ENCODE data around the gene SPDYE6.
"Not testable (repeated sequence)": the region's sequence is repeated elsewhere in the genome, so short reads cannot be mapped to it uniquely, and the experiment has no call there.

Gene SPDYE6, protein sequence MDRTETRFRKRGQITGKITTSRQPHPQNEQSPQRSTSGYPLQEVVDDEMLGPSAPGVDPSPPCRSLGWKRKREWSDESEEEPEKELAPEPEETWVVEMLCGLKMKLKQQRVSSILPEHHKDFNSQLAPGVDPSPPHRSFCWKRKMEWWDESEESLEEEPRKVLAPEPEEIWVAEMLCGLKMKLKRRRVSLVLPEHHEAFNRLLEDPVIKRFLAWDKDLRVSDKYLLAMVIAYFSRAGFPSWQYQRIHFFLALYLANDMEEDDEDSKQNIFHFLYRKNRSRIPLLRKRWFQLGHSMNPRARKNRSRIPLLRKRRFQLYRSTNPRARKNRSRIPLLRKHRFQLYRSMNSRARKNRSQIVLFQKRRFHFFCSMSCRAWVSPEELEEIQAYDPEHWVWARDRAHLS

DNA sequence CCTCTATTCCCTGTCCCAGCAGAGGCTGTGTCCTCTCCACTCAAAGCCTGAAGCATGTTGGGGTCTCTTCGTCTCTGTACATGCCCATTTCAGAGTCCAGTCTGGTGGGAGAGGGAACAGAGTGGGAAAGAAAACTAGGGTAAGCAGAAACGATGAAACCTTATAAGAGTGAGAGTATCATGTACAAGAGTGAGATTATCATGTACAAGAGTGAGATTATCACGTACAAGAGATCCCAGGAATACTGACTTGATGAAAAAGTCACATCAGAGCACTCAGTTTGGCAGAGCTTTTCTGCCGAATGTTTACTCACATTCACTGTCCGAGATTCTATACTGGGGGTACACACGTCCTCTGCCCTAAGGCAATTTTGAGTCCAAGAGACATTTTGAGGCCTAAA lies at the start of gene SPDYE6:
Gene SPDYE6, minus strand, starts transcription at position 101 of the 400 bp plus-strand sequence. CDS start 421 bp downstream, outside the sequence.
- not testable (repeated sequence) for DNase-seq (ENCODE audit: low read depth in 3 of 3, low spot score in 1 of 3)

DNA sequence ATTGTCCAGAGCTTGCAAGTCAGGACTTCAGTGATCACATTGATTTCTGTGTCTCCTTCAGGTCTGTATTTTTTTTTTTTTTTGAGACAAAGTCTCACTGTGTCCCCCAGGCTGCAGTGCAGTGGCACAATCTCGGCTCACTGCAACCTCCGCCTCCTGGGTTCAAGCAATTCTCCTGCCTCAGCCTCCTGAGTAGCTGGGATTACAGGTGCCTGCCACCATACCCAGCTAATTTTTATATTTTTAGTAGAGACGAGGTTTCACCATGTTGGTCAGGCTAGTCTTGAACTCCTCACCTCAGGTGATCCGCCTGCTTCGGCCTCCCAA lies 48.6 kb upstream of the SPDYE6 start:
- DNase-seq (ENCODE audit: low read depth in 3 of 3, low spot score in 1 of 3) = not testable (repeated sequence)

DNA sequence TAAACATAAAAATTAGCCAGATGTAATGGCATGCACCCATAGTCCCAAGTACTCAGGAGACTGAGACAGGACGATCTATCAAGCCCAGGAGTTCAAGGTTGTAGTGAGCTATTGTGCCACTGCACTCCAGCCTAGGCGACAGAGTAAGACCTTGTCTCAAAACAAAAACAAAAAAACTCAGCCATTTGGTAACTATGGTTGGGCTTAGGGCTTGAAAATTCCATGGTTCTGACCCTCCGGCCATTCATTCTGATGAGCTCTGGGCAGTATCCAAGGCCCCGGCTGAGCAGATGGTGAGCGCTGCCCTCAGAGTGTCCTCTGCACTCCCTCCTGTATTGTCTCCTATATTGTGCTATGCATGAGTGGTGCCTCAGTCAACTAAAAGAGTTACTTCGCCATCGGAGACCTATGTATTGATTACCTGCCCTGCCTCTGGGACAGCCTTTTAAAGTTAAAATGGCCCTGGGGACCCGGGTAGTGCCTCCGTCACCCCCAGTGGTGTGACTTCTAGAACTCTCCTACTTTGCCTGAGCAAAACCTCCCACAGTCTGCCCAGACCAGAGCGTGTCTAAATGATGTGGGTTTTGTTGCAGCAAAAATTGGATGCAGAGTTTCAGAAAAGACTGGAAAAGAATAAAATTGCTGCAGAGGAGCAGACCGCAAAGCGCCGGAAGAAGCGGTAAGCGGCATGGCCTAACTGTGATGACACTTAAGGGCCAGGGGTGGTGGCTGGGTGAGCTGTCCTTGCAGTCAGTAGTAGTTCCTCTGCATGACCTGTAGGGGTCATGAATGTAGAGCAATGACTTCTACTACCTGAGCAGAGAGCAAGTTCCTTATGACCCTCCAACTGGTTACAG lies 48.0 kb upstream of the SPDYE6 start:
- DNase-seq (ENCODE audit: low read depth in 3 of 3, low spot score in 1 of 3) = no peak

DNA sequence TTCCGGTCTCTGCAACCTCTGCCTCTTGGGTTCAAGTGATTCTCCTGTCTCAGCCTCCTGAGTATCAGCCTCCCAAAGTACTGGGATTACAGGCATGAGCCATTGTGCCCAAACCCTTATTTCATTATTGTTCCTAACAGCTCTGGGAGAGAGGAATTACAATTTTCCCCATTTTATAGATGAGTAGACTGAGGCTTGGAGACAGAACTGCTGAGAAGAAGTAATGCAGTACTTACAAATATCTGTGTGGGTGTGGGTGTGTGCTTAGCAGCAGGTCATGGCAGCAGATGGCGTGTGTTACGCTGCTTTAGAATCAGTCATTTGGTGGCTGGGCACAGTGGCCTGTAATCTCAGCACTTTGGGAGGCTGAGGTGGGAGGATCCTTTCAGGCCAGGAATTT lies 47.3 kb upstream of the SPDYE6 start:
- DNase-seq (ENCODE audit: low read depth in 3 of 3, low spot score in 1 of 3) = no peak

DNA sequence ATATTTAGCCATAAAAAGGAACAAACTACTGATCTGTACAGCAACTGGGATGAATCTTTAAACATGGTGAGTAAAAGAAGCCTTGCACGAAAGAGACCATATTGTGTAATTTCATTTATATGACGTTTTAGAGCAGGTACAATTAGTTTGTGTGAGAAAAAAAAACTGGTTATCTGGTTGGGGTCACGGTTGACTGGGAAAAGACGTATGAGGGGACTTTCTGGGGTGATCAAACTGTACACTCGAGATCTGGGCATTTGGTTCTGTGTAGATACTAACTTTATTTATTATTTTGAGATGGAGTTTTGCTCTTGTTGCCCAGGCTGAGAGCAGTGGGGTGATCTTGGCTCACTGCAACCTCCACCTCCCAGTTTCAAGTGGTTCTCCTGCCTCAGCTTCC lies 44.1 kb upstream of the SPDYE6 start:
- no peak for DNase-seq (ENCODE audit: low read depth in 3 of 3, low spot score in 1 of 3)

DNA sequence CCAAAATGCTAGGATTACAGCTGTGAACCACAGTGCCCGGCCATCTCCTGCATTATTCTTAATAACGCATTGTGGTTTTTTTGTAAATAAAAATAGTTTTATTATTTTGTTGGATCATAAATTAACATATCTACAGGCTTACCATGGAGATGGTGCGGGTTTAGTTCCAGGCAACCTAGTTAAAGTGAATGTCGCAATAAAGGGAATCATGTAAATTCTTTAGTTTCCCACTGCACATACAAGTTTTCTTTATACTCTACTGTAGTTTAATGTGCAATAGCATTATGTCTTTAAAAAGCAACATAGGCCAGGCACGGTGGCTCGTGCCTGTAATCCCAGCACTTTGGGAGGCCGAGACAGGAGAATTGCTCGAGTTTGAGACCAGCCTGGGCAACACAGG lies 42.3 kb upstream of the SPDYE6 start:
- no peak for DNase-seq (ENCODE audit: low read depth in 3 of 3, low spot score in 1 of 3)

DNA sequence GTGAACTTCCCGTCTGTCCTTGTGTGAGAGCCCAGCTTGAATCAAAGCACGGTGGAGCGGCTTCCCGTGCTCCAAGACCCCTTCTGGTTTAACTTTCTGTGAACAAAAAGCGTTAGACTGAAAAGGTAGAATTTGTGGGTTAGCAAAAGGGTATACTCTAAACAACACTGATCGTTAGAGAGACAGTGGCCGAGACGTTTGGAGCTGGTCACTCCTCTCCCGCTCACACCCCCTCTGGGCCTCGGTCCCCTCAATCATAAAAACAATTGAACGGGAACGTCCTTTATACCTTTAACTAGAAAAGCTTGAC lies 40.4 kb upstream of the SPDYE6 start:
- no peak for DNase-seq (ENCODE audit: low read depth in 3 of 3, low spot score in 1 of 3)

DNA sequence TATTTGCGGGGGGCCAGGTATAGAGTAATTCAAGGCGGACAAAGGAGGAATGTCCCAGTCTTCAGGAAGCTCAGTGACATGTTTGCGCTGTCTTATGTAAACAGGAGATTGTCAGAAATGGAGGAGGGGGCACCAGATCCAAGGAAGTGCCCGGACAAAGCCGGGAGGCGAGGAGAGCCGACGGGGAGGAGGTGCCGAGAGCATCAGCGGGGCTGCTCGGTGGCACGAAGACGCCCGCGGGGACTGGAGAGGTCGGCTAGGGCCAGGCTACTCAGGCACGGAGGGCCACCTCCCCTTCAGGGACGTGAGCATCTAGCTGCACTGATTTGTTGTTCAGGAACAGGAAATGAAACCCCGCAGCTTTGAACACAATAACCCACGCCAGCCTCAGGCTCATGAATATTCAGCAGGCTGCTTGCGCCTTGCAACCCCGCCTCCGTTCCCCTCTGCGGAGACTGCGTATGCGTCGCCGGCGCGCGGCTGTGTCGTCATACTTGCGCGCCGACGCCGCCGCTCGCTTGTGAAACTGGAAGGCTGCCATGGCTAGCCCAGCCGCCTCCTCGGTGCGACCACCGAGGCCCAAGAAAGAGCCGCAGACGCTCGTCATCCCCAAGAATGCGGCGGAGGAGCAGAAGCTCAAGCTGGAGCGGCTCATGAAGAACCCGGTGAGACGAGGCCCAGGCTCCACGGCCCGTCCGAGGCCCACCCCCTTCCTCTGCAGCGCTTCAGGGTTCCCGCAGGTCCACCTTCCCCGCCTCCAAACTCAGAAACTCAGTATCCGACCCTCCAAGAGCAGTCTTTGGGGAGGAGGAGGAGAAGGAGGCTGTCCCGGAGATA lies 39.8 kb upstream of the SPDYE6 start, which contains the start of gene PRKRIP1:
Gene PRKRIP1, plus strand, starts transcription at position 491 of the 837 bp plus-strand sequence. Its CDS starts 49 bp downstream, at position 540.
- DNase-seq (ENCODE audit: low read depth in 3 of 3, low spot score in 1 of 3) = peak; percentile 58 to 68 (median 65)

DNA sequence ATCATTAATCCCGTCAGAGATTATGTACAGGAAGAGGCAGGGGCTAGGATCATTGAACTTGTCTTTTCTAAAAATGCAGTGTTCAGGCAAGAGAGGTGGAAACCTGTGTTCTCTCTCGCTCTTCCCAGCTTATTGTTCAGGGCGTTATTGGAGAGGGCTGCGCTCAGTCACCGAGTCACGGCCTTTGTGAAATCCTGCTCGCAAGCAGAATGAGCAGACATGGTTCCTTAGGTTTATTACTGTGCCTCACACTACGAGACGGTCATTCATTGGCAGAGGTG lies 39.3 kb upstream of the SPDYE6 start:
- no peak for DNase-seq (ENCODE audit: low read depth in 3 of 3, low spot score in 1 of 3)

DNA sequence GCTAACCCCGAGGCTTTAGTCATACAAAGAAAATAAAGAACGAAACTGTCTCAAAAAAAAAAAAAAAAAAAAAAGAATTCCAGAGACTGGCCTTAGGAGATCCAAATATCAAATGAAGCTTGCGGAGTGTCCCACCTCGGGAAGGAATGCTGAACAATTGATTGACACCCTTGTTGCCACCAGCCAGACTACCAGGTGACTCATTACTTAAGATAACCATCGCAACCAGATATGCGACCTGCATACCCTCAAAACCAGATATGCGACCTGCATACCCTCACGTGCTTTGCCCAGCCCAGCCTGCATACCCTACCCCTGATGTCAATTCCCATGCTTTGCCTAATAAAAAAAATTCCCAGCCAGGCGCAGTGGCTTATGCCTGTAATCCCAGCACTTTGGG lies 37.2 kb upstream of the SPDYE6 start:
- DNase-seq (ENCODE audit: low read depth in 3 of 3, low spot score in 1 of 3) = no peak

DNA sequence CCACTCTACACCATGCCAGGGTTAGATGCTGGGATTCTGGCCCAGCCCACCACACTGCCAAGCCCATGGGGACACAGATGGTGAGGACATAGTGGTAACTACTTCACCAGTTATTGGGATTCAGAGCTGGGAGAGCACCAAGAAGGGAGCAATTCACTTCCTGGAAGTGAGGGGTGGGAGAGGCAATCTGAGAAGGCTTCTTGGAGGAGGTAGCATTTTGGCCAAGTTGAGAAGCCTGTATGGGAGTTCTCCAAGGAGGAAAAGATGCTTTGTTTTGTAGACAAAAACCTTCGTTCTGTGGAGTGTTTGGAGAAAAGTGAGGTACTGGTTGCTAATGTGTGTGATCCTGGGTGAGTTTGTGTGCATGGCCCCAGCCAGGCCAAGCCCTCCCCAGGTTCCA lies 36.1 kb upstream of the SPDYE6 start:
- DNase-seq (ENCODE audit: low read depth in 3 of 3, low spot score in 1 of 3) = no peak

DNA sequence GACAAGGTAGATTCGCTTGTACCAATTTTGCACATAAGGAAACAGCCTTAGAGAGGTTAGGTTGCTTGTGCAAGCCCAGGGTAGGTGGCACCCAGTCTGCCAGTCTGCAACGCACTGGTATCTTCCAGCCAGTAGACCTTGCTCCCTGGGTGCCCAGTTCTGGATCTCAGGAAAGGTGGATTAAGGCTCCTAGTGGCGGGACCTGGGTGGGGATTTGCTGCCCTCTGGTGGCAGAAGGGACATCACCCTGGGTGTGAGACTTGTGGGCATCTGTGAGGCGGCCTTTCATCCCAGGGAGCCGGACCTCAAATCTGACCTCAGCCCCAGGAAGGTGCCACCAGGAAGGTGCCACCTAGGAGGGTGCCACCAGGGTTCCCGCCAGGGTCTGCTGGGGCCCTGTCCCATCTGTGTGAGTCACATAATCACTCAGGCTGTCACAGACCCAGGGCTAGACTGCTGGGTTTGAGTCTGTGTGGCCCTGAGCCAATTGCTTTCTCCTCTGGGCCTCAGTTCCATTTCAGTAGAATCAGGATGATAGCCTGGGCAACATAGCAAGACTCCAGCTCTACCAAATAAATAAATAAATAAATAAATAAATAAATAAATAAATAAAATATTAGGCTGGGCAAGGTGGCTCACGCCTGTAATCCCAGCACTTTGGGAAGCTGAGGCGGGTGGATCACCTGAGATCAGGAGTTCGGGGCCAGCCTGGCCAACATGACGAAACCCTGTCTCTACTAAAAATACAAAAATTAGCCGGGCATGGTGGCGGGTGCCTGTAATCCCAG lies 34.6 kb upstream of the SPDYE6 start:
- DNase-seq (ENCODE audit: low read depth in 3 of 3, low spot score in 1 of 3) = peak in 2 of 3 donors; percentile 41 to 56

DNA sequence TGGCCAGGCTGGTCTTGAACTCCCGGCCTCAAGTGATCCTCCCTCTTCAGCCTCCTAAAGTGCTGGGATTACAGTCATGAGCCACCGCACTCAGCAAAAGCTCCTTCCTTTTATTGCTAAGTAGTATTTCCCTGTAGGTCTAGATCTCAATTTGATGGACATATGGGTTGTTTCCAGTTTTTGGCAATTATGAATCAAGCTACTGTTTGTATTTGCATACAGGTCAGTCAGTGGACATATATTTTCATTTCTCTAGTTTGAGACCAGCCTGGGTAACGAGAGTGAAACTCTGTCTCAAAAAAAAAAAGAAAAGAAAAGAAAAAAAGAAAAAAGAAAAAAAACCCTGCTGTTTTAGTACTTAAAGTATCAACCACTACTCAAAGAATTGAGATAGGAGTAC lies 33.6 kb upstream of the SPDYE6 start:
- no peak for DNase-seq (ENCODE audit: low read depth in 3 of 3, low spot score in 1 of 3)

DNA sequence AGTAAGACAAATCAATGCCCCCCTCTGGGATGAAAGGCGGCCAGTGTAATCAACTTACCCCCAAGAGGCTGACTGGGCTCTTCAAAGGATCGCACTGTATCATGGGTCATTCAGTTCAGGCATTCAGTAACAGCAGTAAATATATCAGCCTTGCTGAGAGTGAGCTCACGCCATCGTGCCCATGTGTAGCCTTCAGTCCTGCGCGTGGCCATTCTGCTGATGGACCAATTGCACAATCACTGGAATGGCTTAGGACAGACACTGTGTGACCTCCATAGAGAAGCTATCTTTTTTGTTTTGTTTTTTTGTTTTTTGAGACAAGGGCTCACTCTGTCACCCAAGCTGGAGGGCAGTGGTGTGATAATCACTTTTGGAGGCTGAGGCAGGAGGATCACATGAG lies 30.8 kb upstream of the SPDYE6 start:
- no peak for DNase-seq (ENCODE audit: low read depth in 3 of 3, low spot score in 1 of 3)

DNA sequence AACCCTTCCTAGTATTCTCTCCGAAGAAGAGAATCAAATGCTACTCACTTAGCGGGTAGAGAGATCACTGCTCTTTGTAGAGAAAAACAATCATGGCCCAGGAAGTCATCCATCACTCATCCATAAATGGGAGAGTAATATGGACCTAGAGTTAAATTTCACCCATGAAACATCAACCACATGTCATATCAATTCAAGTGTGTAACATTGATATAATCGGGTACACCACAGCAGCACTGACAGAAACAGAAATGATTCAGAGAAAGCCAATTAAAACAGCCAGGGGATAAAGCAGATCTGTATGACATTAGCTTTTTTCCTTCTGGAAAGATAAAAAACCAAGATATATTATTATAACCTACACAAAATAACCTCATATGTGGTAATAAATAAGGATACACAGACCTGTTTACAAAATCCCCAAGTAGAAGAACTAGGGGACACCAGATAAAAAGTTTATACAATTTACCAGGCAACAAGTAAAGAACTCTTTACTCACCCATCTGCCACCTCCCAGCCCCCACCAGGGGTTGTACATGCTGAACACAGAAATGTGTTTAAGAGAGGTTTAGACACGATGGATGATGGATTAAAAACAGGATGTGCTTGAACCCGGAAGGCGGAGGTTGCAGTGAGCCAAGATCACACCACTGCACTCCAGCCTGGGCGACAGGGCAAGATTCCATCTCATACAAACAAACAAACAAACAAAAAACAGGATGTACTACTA lies 25.6 kb upstream of the SPDYE6 start:
- not testable (repeated sequence) for DNase-seq (ENCODE audit: low read depth in 3 of 3, low spot score in 1 of 3)

DNA sequence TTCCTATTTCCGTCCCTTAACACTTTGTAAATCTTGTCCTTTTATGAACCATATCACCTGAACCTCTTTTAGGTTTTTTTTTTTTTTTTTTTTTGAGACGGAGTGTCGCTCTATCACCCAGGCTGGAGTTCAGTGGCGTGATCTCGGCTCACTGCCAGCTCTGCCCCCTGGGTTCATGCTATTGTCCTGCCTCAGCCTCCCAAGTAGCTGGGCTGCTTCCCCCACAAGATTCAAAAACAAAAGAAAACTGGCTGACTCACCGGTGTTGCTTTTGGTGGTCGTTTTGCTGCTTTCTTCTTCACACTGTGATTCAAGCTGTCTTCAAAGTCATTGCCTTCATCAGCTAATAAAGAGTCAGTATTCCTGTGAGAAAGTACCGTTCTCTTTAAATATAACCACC lies 24.6 kb upstream of the SPDYE6 start:
- not testable (repeated sequence) for DNase-seq (ENCODE audit: low read depth in 3 of 3, low spot score in 1 of 3)

DNA sequence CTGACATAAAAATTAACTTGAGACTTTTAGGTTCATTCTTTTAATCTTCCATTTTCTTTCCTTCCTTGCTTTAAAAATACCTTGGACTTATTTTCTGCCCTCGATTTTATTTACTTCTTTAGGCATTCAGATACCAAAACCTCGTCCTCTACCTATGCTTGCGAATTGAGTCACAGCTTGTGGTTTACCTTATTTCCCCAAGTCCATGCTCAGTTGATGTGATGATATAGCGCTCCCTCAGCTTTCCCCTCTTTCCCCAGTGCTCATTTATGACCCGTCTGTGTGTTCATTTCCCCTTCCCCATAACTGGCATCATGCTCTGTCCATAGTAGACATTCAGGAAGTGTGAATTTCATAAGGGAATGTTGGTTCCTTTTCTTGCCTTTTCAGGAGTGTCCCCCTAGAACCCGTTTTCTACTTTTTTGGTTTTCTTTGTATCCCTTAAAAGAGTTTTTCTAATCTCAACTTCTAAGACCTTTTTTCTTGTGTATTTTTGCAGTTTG lies 20.8 kb upstream of the SPDYE6 start:
- no peak for DNase-seq (ENCODE audit: low read depth in 3 of 3, low spot score in 1 of 3)

DNA sequence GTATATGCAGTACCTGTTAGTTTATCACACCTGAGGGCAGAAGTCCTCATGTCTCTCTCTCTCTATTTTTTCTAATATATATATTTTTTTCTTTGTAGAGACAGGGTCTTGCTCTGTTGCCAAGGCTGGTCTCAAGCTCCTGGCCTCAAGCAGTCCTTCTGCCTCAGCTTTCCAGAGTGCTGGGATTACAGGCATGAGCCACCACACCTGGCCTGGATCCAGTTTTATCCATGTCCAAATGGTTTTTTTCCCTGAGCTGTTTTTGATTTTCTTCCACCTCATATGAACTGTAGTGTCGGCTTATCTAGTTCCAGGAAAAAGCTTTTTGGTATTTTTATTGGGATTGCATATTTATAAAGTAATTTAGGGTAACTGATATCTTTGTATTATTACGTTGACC lies 16.6 kb upstream of the SPDYE6 start:
- not testable (repeated sequence) for DNase-seq (ENCODE audit: low read depth in 3 of 3, low spot score in 1 of 3)

DNA sequence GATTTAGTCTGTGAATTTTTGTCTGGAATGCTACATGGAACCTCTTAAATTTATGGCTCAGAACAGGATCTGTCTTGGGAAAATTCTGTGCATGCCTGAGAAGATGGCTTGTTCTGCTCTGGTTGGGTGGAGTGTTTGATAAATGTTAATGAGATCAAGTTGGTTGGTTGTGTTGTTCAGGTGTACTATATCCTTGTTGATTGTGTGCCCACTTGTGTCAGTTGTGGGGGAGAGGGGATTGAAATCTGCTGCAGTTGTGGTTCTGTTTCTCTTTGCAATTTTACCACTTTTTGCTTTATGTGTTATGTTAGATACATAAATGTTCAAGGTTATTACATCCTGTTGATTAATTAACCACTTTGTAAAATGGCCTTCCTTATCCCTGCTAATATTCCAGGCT lies 13.8 kb upstream of the SPDYE6 start:
- not testable (repeated sequence) for DNase-seq (ENCODE audit: low read depth in 3 of 3, low spot score in 1 of 3)

DNA sequence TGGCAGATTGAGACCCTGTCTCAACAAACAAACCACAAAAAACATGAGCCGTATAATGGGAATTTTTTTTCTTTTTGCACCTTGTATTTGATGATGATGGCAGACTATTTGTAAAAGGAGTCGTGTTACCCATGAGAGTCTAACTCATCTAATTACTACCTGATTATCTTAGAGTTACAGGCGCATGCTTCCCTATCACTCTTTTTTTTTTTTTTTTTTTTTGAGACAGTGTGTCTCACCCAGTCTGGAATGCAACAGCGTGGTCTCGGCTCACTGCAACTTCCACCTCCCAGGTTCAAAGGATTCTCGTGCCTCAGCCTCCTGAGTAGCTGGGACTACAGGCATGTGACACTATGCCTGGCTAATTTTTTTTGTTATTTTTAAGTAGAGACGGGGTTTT lies 9.1 kb upstream of the SPDYE6 start:
- not testable (repeated sequence) for DNase-seq (ENCODE audit: low read depth in 3 of 3, low spot score in 1 of 3)
